ENCODE results near the gene SPOUT1. TPM values are rescaled to one million over a fixed set of nuclear protein-coding genes. Genes with fewer than 3 reads are reported as not detected.

Gene SPOUT1
- total and polyA plus RNA-seq, 2 of the 13 experiments (the other 11 are each of a cell fraction or from before 2014, with no cell fraction given) = 39.0 to 45.8 TPM

- TF ChIP-seq HINFP (CRISPR knock-in tag; IDR thresholded peaks at IDR 0.05; ENCODE audit: low read depth) (peak; percentile 63; the same call in 1 of the 2 replicates), TFE3 (CRISPR knock-in tag; IDR thresholded peaks at IDR 0.05) (peak; percentile 70), ZNF784 (CRISPR knock-in tag; IDR thresholded peaks at IDR 0.05; ENCODE audit: borderline replicate concordance) (no peak; the same call in 1 of the 2 replicates), ASH2L (IDR thresholded peaks at IDR 0.05; ENCODE audit: insufficient read length, low read depth, low read length) (peak; percentile 61), SOX6 (IDR thresholded peaks at IDR 0.05) (no peak), SOX6 (CRISPR knock-in tag; IDR thresholded peaks at IDR 0.05) (peak; percentile 96), PBX3 (CRISPR knock-in tag; IDR thresholded peaks at IDR 0.05; ENCODE audit: borderline replicate concordance) (no peak), RFXAP (CRISPR knock-in tag; IDR thresholded peaks at IDR 0.05; ENCODE audit: borderline replicate concordance) (peak; percentile 75; the same call in 1 of the 2 replicates), RCOR2 (CRISPR knock-in tag; IDR thresholded peaks at IDR 0.05) (peak; percentile 74), PAXIP1 (CRISPR knock-in tag; conservative IDR thresholded peaks at IDR 0.05) (peak; percentile 92), ZNF503 (CRISPR knock-in tag; IDR thresholded peaks at IDR 0.05) (peak; percentile 88), ZNF335 (CRISPR knock-in tag; IDR thresholded peaks at IDR 0.05) (0 out of 2 replicates have a peak, but pooled peaks have one; percentile 18), ATM (IDR thresholded peaks at IDR 0.05; ENCODE audit: borderline replicate concordance) (no peak), HES4 (CRISPR knock-in tag; IDR thresholded peaks at IDR 0.05; ENCODE audit: borderline replicate concordance) (no peak), ZNF563 (CRISPR knock-in tag; IDR thresholded peaks at IDR 0.05) (0 out of 2 replicates have a peak, but pooled peaks have one; percentile 70), ZNF33B (CRISPR knock-in tag; IDR thresholded peaks at IDR 0.05) (no peak), ZKSCAN8 (CRISPR knock-in tag; IDR thresholded peaks at IDR 0.05; ENCODE audit: borderline replicate concordance) (0 out of 2 replicates have a peak, but pooled peaks have one; percentile 28)
These were observed 8.7 kb upstream of the SPOUT1 start (continued) for GRCh38 chr9:128838338-128838737.
